T-cell (primary cell): Measurements from ENCODE around the gene CAMK1. TPM values are rescaled to one million over a fixed set of nuclear protein-coding genes. Genes with fewer than 3 reads are reported as not detected.

Source experiments
- ATAC-seq, 4 experiments: fragments of 200-7000 bp in 3 of 4; fragments of 150-1000 bp in 1 of 4; cut with Tn5 transposase; replicated peaks in 1 of 4; 1 replicate in 3 of 4; 2 replicates in 1 of 4; pipeline ENCODE4 v1.10.0; 2021; ENCODE audit warnings: moderate library complexity in 3 of 4, mild to moderate bottlenecking in 2 of 4, moderate number of reproducible peaks in 1 of 4
- CTCF ChIA-PET, 2 donors: fragments of 300-600 bp; sonication (Branson Sonifier 250); formaldehyde crosslinking; loops; one replicate each; lab custom pipeline; 2022; ENCODE audit warnings: antibody characterized with exemption in 2 of 2; lab: Charles Lee
- POLR2A ChIA-PET, 2 donors: fragments of 300-600 bp; sonication (Branson Sonifier 250); formaldehyde crosslinking; loops; one replicate each; lab custom pipeline; 2022; ENCODE audit warnings: antibody characterized with exemption in 2 of 2; lab: Charles Lee
- DNase-seq, 35 experiments: peaks; one replicate each; pipeline versions ENCODE4 v3.0.0 to v3.0.0-alpha.2; 2013 to 2023
- H3K27ac ChIP-seq: one replicate; pipeline ENCODE4 v1.5.1; 2013; ENCODE audit warnings: low read length
- H3K27me3 ChIP-seq, 2 experiments: replicated peaks in 1 of 2; 1 replicate in 1 of 2; 2 replicates in 1 of 2; pipeline versions ENCODE4 v1.6.1 to v1.7.0; 2013; ENCODE audit warnings: low read length in 1 of 2, mixed read lengths in 1 of 2; ENCODE audit not compliant: control insufficient read depth in 2 of 2, insufficient read depth in 2 of 2; ENCODE audit errors: extremely low read depth in 1 of 2
- H3K36me3 ChIP-seq, 2 donors: 1 replicate in 1 of 2; 2 replicates in 1 of 2; pipeline versions ENCODE4 v1.6.1 to v1.7.0; 2013; ENCODE audit warnings: low read length in 1 of 2; ENCODE audit not compliant: control insufficient read depth in 2 of 2, insufficient read depth in 1 of 2; ENCODE audit errors: extremely low read depth in 1 of 2
- H3K4me1 ChIP-seq, 2 experiments: 1 replicate in 1 of 2; 2 replicates in 1 of 2; pipeline versions ENCODE4 v1.6.1 to v1.7.0; 2013; ENCODE audit warnings: low read length in 2 of 2, mixed read lengths in 1 of 2; ENCODE audit not compliant: insufficient read depth in 2 of 2, control insufficient read depth in 1 of 2; ENCODE audit errors: extremely low read depth in 1 of 2
- H3K4me3 ChIP-seq, 2 donors: 1 replicate in 1 of 2; 2 replicates in 1 of 2; pipeline versions ENCODE4 v1.5.1 to v1.7.0; 2013; ENCODE audit warnings: mild to moderate bottlenecking in 2 of 2, low read length in 1 of 2, moderate library complexity in 1 of 2; ENCODE audit not compliant: control insufficient read depth in 1 of 2; ENCODE audit errors: extremely low read depth in 1 of 2
- H3K9me3 ChIP-seq: 2 replicates; pipeline ENCODE4 v1.7.0; 2013
- H3K27ac Mint-ChIP-seq, 2 donors: one replicate each; pipeline ENCODE4 v1.8.0; 2020 to 2021; ENCODE audit warnings: mild to moderate bottlenecking in 2 of 2, mixed read lengths in 2 of 2
- H3K27me3 Mint-ChIP-seq, 2 donors: one replicate each; pipeline ENCODE4 v1.8.0; 2021 to 2022; ENCODE audit warnings: mixed read lengths in 2 of 2
- H3K36me3 Mint-ChIP-seq: one replicate; pipeline ENCODE4 v1.8.0; 2021; ENCODE audit warnings: mixed read lengths
- H3K4me1 Mint-ChIP-seq, 3 donors: one replicate each; pipeline ENCODE4 v1.8.0; 2020 to 2022; ENCODE audit warnings: mixed read lengths in 3 of 3, mild to moderate bottlenecking in 1 of 3
- H3K4me3 Mint-ChIP-seq, 3 donors: one replicate each; pipeline ENCODE4 v1.8.0; 2020 to 2022; ENCODE audit warnings: mild to moderate bottlenecking in 3 of 3, mixed read lengths in 3 of 3, moderate library complexity in 3 of 3
- H3K9me3 Mint-ChIP-seq, 3 donors: one replicate each; pipeline ENCODE4 v1.8.0; 2020 to 2022; ENCODE audit warnings: mixed read lengths in 3 of 3
- WGBS: methylation state at CpG from one replicate; pipeline ENCODE4 v1.1.5; 2013; ENCODE audit warnings: missing lambda C conversion rate; ENCODE audit not compliant: insufficient coverage; 5-methylcytosine and 5-hydroxymethylcytosine counted together
- total RNA-seq, 35 experiments: library from RNA in 6 of 35; stranded (reverse) in 6 of 35; fragments of 120-200 nt in 1 of 35; gene quantifications; one replicate each; pipeline versions ENCODE4 v1.2.1 to v1.2.4 and lab custom pipeline; 2013 to 2026

CAMK1 gene
- total RNA-seq, 5 donors from 2014 or later (not counting 1 experiment from before 2014, with no cell fraction given): 1.1 to 1.7 (median 1.3) TPM

- H3K9me3 ChIP-seq: no peaks in the 10 kb centered on the region
- ATAC-seq (no peak), DNase-seq (no peak)
- H3K36me3 ChIP-seq: no peaks in the 10 kb centered on the region
- H3K27ac ChIP-seq: no peak overlapping the region
- H3K4me1 ChIP-seq: peaks cover 2 to 19% of the 10 kb centered on the region in 2 experiments
- no peak overlapping the region for H3K4me3 ChIP-seq
- no peak overlapping the region for H3K27ac Mint-ChIP-seq
- H3K4me1 Mint-ChIP-seq: peaks cover 13 to 36% (median 29%) of the 10 kb centered on the region in 3 donors
- H3K4me3 Mint-ChIP-seq: no peak overlapping the region
- peaks cover 0 to 9% of the 10 kb centered on the region in 2 experiments for H3K27me3 ChIP-seq
- POLR2A ChIA-PET: interaction anchor here in 1 of 2 donors (0.6 kb wide), 1 partner anchor 71 kb away, joined by 3 read pairs; no protein-coding TSS in a partner anchor
- no peaks in the 10 kb centered on the region for H3K9me3 Mint-ChIP-seq
- no peaks in the 10 kb centered on the region for H3K36me3 Mint-ChIP-seq
- WGBS: no CpG with 5 or more reads among the region's 7 CpGs
- CTCF ChIA-PET: no interaction called here
- H3K27me3 Mint-ChIP-seq: no peaks in the 10 kb centered on the region
These were observed 2.3 kb downstream of the CAMK1 start for GRCh38 chr3:9767418-9767817.

DNA sequence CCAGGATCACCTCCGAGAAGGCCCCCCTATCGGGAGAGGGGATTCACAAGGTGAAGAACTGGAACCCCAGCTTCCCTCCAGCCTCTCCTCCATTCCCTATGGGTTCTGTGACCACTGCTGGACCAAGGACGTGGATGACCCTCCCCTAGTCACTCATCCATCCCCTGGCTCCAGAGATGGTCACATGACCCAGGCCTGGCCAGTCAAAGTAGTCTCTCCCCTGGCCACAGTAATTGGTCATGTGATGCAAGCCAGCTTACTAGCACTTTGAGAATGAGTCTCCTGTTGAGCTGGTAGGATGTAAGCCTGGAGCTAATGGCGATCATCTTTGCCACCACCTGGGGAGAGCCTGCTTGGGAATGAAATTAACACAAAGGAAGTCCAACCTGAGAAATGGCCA is 3.9 kb downstream of the CAMK1 start:
- Histone ChIP-seq H3K27ac (no peak overlapping the region), H3K4me3 (no peak overlapping the region), H3K36me3 (no peaks in the 10 kb centered on the region), H3K9me3 (no peaks in the 10 kb centered on the region), H3K4me1 (peaks cover 2 to 19% of the 10 kb centered on the region in 2 experiments), H3K27me3 (peaks cover 0 to 9% of the 10 kb centered on the region in 2 experiments)
- ChIA-PET POLR2A (no interaction called here), CTCF (no interaction called here)
- 87% methylated on average over 4 of the region's 4 CpGs for WGBS
- DNase-seq (no peak), ATAC-seq (no peak)
- H3K4me1 Mint-ChIP-seq: peaks cover 15 to 37% (median 28%) of the 10 kb centered on the region in 3 donors
- H3K27ac Mint-ChIP-seq: no peak overlapping the region
- H3K4me3 Mint-ChIP-seq: no peak overlapping the region
- no peaks in the 10 kb centered on the region for H3K9me3 Mint-ChIP-seq
- H3K27me3 Mint-ChIP-seq: no peaks in the 10 kb centered on the region
- H3K36me3 Mint-ChIP-seq: peaks cover 4% of the 10 kb centered on the region

- ATAC-seq: no peak
- CTCF ChIA-PET: no interaction called here
- H3K27ac Mint-ChIP-seq: no peak overlapping the region
These were observed 6.9 kb downstream of the CAMK1 start for GRCh38 chr3:9762871-9763270.

GRCh38 chr3:9761919-9762318 is 7.8 kb downstream of the CAMK1 start:
- ChIA-PET POLR2A (no interaction called here), CTCF (no interaction called here)
- H3K9me3 ChIP-seq: no peaks in the 10 kb centered on the region
- H3K4me3 ChIP-seq: no peak overlapping the region
- no peak overlapping the region for H3K27ac Mint-ChIP-seq
- peaks cover 0 to 2% of the 10 kb centered on the region in 2 experiments for H3K27me3 ChIP-seq
- 100% methylated on average over 1 of the region's 5 CpGs for WGBS
- H3K9me3 Mint-ChIP-seq: no peaks in the 10 kb centered on the region
- no peak overlapping the region for H3K27ac ChIP-seq
- ATAC-seq (no peak), DNase-seq (no peak)
- no peak overlapping the region for H3K4me3 Mint-ChIP-seq
- H3K4me1 Mint-ChIP-seq: peaks cover 0 to 8% (median 2%) of the 10 kb centered on the region in 3 donors
- H3K36me3 ChIP-seq: peaks cover 11 to 29% of the 10 kb centered on the region in 2 donors
- H3K27me3 Mint-ChIP-seq: no peaks in the 10 kb centered on the region
- H3K4me1 ChIP-seq: no peaks in the 10 kb centered on the region
- H3K36me3 Mint-ChIP-seq: peaks cover 25% of the 10 kb centered on the region

More at GRCh38 chr3:9762871-9763270, 6.9 kb downstream of the CAMK1 start:
- H3K4me3 ChIP-seq: no peak overlapping the region
- peaks cover 5 to 19% of the 10 kb centered on the region in 2 donors for H3K36me3 ChIP-seq
- H3K4me1 ChIP-seq: no peaks in the 10 kb centered on the region
- Mint-ChIP-seq H3K4me1 (peaks cover 2 to 16% (median 5%) of the 10 kb centered on the region in 3 donors), H3K4me3 (no peak overlapping the region), H3K36me3 (peaks cover 22% of the 10 kb centered on the region), H3K27me3 (no peaks in the 10 kb centered on the region), H3K9me3 (no peaks in the 10 kb centered on the region)
- H3K9me3 ChIP-seq: no peaks in the 10 kb centered on the region
- H3K27me3 ChIP-seq: peaks cover 0 to 2% of the 10 kb centered on the region in 2 experiments
- no peak for DNase-seq
- no peak overlapping the region for H3K27ac ChIP-seq
- POLR2A ChIA-PET: no interaction called here
- WGBS: 96% methylated on average over 7 of the region's 8 CpGs

DNA sequence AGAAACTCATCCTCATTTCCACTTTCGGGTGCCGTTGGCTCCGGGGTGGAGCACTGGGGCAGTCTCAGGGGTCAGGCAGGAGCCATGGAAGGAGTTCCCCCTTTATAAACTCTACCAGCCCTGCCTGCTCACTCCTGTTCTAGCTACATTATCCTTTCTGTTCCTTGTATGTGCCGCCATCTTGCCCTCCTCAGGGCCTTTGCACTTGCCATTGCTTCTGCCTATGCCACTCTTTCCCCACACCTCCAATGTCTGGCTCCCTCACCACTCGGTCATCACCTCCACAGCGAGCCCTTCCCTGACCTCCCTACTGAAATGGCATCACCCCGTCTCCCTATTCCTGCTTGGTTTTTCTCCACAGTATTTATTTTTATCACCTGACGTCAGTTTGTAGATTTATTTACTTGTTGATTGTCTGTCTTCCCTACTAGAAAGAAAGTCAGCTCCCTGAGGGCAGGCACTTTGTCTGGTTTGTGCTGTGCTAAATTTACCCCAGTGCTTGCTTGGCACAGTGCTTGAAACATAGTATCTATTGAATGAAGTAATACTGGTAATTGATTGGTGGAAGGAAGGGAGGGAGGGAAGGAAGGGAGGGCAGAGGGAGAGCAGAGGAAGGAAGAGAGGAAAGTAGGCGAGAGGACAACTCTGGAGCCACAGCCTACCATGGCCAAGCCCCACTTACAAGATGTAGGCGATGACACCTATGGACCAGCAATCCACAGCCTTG is 8.8 kb downstream of the CAMK1 start:
- Histone ChIP-seq H3K27ac (no peak overlapping the region), H3K27me3 (peaks cover 0 to 2% of the 10 kb centered on the region in 2 experiments), H3K36me3 (peaks cover 15 to 38% of the 10 kb centered on the region in 2 donors), H3K9me3 (no peaks in the 10 kb centered on the region), H3K4me3 (no peak overlapping the region), H3K4me1 (no peaks in the 10 kb centered on the region)
- DNase-seq (no peak), ATAC-seq (no peak)
- no peak overlapping the region for H3K4me3 Mint-ChIP-seq
- peaks cover 0 to 5% (median 2%) of the 10 kb centered on the region in 3 donors for H3K4me1 Mint-ChIP-seq
- H3K27ac Mint-ChIP-seq: no peak overlapping the region
- H3K36me3 Mint-ChIP-seq: peaks cover 33% of the 10 kb centered on the region
- 100% methylated on average over 5 of the region's 10 CpGs for WGBS
- ChIA-PET CTCF (no interaction called here), POLR2A (no interaction called here)
- no peaks in the 10 kb centered on the region for H3K27me3 Mint-ChIP-seq
- no peaks in the 10 kb centered on the region for H3K9me3 Mint-ChIP-seq

DNA sequence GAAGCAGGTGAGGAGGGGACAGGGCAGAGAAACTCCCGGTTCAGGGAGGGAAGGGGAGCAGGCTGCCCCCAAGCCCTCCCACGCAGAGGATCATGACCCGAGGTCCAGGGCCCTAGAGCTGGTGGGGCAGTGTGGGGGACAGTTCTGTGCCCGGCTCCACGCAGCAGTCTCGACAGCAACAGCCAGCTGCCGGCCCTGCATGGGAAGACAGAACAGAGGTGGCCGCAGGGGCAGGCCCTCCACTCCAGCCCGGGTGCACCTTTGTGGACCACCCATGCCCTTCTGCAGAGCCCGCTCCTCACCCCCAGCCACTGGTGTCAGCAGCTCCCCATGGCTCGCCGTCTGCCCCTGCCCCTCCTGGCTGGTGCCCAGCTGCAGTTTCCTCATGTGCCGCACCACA is 12.3 kb downstream of the CAMK1 start:
- WGBS: 100% methylated on average over 9 of the region's 13 CpGs
- CTCF ChIA-PET: no interaction called here
- POLR2A ChIA-PET: no interaction called here

More for the DNA sequence above, 12.3 kb downstream of the CAMK1 start:
- Mint-ChIP-seq H3K4me1 (peaks cover 18 to 23% (median 20%) of the 10 kb centered on the region in 3 donors), H3K9me3 (no peaks in the 10 kb centered on the region), H3K4me3 (no peak overlapping the region), H3K27ac (no peak overlapping the region), H3K36me3 (peaks cover 41% of the 10 kb centered on the region), H3K27me3 (no peaks in the 10 kb centered on the region)
- DNase-seq: no peak
- Histone ChIP-seq H3K9me3 (no peaks in the 10 kb centered on the region), H3K27ac (no peak overlapping the region), H3K27me3 (peaks cover 0 to 2% of the 10 kb centered on the region in 2 experiments), H3K4me3 (no peak overlapping the region), H3K4me1 (peaks cover 4 to 15% of the 10 kb centered on the region in 2 experiments), H3K36me3 (peaks cover 19 to 60% of the 10 kb centered on the region in 2 donors)
- ATAC-seq: no peak
